Measurements from ENCODE around the gene LRP10.
"Not testable (repeated sequence)": the region's sequence is repeated elsewhere in the genome, so short reads cannot be mapped to it uniquely, and the experiment has no call there.

DNA sequence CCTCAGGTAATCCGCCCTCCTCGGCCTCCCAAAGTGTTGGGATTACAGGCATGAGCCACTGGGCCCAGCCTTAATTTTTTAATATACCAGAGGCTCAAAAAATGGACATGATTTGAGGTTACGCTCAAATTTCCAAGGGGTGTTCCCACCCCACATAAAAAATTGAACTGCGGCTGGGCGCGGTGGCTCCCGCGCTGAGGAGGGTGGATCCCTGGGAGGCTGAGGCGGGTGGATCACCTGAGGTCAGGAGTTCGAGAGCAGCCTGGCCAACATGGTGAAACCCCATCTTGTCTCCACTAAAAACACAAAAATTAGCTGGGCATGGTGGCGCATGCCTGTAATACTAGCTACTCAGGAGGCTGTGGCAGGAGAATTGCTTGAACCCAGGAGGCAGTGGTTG, 17.2 kb upstream of the LRP10 start:
- TF ChIP-seq EZH2, EZH2phosphoT487 (IDR thresholded peaks at IDR 0.05): not testable (repeated sequence)
- TF ChIP-seq, protein P1, sequence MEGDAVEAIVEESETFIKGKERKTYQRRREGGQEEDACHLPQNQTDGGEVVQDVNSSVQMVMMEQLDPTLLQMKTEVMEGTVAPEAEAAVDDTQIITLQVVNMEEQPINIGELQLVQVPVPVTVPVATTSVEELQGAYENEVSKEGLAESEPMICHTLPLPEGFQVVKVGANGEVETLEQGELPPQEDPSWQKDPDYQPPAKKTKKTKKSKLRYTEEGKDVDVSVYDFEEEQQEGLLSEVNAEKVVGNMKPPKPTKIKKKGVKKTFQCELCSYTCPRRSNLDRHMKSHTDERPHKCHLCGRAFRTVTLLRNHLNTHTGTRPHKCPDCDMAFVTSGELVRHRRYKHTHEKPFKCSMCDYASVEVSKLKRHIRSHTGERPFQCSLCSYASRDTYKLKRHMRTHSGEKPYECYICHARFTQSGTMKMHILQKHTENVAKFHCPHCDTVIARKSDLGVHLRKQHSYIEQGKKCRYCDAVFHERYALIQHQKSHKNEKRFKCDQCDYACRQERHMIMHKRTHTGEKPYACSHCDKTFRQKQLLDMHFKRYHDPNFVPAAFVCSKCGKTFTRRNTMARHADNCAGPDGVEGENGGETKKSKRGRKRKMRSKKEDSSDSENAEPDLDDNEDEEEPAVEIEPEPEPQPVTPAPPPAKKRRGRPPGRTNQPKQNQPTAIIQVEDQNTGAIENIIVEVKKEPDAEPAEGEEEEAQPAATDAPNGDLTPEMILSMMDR (IDR thresholded peaks at IDR 0.05) = not testable (repeated sequence)

Measured in neural progenitor cell (in vitro differentiated cells).